PFSK-1 (cell line): ENCODE measurements around the gene QPRT.

ENCODE experiments used
- POLR2AphosphoS5 ChIP-seq: IDR thresholded peaks from 2 replicates; pipeline ENCODE4 v1.6.1; 2012; ENCODE audit warnings: low read depth, mild to moderate bottlenecking, control low read depth, low read length, moderate library complexity
- TAF1 ChIP-seq: IDR thresholded peaks from 2 replicates; pipeline ENCODE4 v1.6.1; 2012; ENCODE audit warnings: low read length, control low read depth, borderline replicate concordance; ENCODE audit not compliant: insufficient read depth

GRCh38 chr16:29687755-29688154 lies 8.8 kb downstream of the QPRT start:
- no peak for TF ChIP-seq TAF1
- TF ChIP-seq POLR2AphosphoS5 = no peak
